DOHH2 (cell line): ENCODE measurements around the gene COL18A1.

ENCODE experiments used
- CTCF ChIP-seq: fragments of 200-600 bp; sonication (generic); IDR thresholded peaks from one replicate; pipeline ENCODE4 v1.5.1; 2014; ENCODE audit warnings: antibody characterized with exemption, mild to moderate bottlenecking, low read depth, low read length; ENCODE audit not compliant: poor library complexity, severe bottlenecking
- EZH2phosphoT487 ChIP-seq: fragments of 200-600 bp; sonication (generic); IDR thresholded peaks from 2 replicates; pipeline ENCODE4 v1.6.1; 2017; ENCODE audit warnings: borderline replicate concordance, mild to moderate bottlenecking, antibody characterized with exemption, low read length, moderate library complexity, mixed read lengths

- TF ChIP-seq CTCF (no peak), EZH2phosphoT487 (no peak)
These were observed 99.1 kb downstream of the COL18A1 start for GRCh38 chr21:45504021-45504515.
